ENCODE measurements around the gene COL4A1. TPM values are rescaled to one million over a fixed set of nuclear protein-coding genes. Genes with fewer than 3 reads are reported as not detected.

Gene COL4A1
- polyA plus RNA-seq, 2 of the 4 experiments (the other 2 are of a cell fraction): 23.8 to 71.3 TPM

- Histone ChIP-seq H3K27ac (no peak overlapping the region), H3K4me2 (no peak overlapping the region), H3K4me1 (peaks cover 8% of the 10 kb centered on the region; the same call in 2 of the 3 replicates), H3K9me3 (no peaks in the 10 kb centered on the region), H3K4me3 (no peak overlapping the region)
- no peak for TF ChIP-seq NR3C1 (IDR thresholded peaks at IDR 0.05)
- no peak for ATAC-seq
- 82% methylated on average over 14 of the region's 16 CpGs for WGBS (ENCODE audit: missing lambda C conversion rate)
- DNase-seq (ENCODE audit: low read depth in 1 of 2, low spot score in 1 of 2): no peak
- FAIRE-seq: no peak
- POLR2A ChIA-PET: no interaction called here
- CTCF ChIA-PET: interaction anchor here (2.6 kb wide), 1 partner anchor 15 kb away, joined by 10 read pairs; no protein-coding TSS in a partner anchor
Measured at GRCh38 chr13:110231348-110232047, 75.5 kb downstream of the COL4A1 start.

- no peak; a peak in 1 of 6 replicates for ATAC-seq
- no peak for TF ChIP-seq USF2 (IDR thresholded peaks at IDR 0.05)
- TF ChIP-seq SMC3 (IDR thresholded peaks at IDR 0.05): no peak
- no peak for TF ChIP-seq CEBPB (IDR thresholded peaks at IDR 0.05)
- TF ChIP-seq CBX8 (IDR thresholded peaks at IDR 0.05): no peak
- TF ChIP-seq RNF2 (IDR thresholded peaks at IDR 0.05; ENCODE audit: borderline replicate concordance, low read depth): no peak
- TF ChIP-seq RAD21 (conservative IDR thresholded peaks at IDR 0.05 in 1 of 2, IDR thresholded peaks at IDR 0.05 in 1 of 2): no peak
- no peak for TF ChIP-seq ZNF302 (CRISPR knock-in tag; IDR thresholded peaks at IDR 0.05)
- TF ChIP-seq NFE2L2 (conservative IDR thresholded peaks at IDR 0.05; ENCODE audit: low read length): no peak
- TF ChIP-seq ESRRA (IDR thresholded peaks at IDR 0.05; ENCODE audit: borderline replicate concordance, low read length): no peak
- no peak for TF ChIP-seq KDM5A (IDR thresholded peaks at IDR 0.05)
- 79% methylated on average over 10 of the region's 18 CpGs for WGBS (ENCODE audit: missing lambda C conversion rate)
- ChIA-PET CTCF (no interaction called here), POLR2A (no interaction called here)
- H3K4me3 ChIP-seq: no peak overlapping the region
- H3K4me2 ChIP-seq: no peak overlapping the region
- H3K9me3 ChIP-seq: no peaks in the 10 kb centered on the region
- no peak for FAIRE-seq
- DNase-seq (ENCODE audit: low read depth in 1 of 2, low spot score in 1 of 2): no peak
- no peak overlapping the region for H3K27ac ChIP-seq
- H3K4me1 ChIP-seq: peaks cover 14% of the 10 kb centered on the region; the same call in 2 of the 3 replicates
Measured at GRCh38 chr13:110230661-110231347, 76.2 kb downstream of the COL4A1 start.

- 86% methylated on average over 16 of the region's 16 CpGs for WGBS (ENCODE audit: missing lambda C conversion rate)
- Histone ChIP-seq H3K4me2 (no peak overlapping the region), H3K4me3 (no peak overlapping the region), H3K27ac (no peak overlapping the region; a peak in 1 of 6 replicates), H3K4me1 (peaks cover 14% of the 10 kb centered on the region; the same call in 2 of the 3 replicates), H3K9me3 (no peaks in the 10 kb centered on the region)
- ATAC-seq: no peak
- ChIA-PET CTCF (no interaction called here), POLR2A (no interaction called here)
- TF ChIP-seq EHF (CRISPR knock-in tag; IDR thresholded peaks at IDR 0.05): no peak
- TF ChIP-seq EHMT2 (IDR thresholded peaks at IDR 0.05; ENCODE audit: low read depth): no peak
- no peak for TF ChIP-seq KDM5A (IDR thresholded peaks at IDR 0.05)
- TF ChIP-seq TP53 (CRISPR knock-in tag; IDR thresholded peaks at IDR 0.05): no peak
- TF ChIP-seq ZNF302 (CRISPR knock-in tag; IDR thresholded peaks at IDR 0.05): no peak
- no peak for TF ChIP-seq NFE2L2 (conservative IDR thresholded peaks at IDR 0.05; ENCODE audit: low read length)
- TF ChIP-seq BCL3 (IDR thresholded peaks at IDR 0.05): no peak
- no peak for TF ChIP-seq HES2 (IDR thresholded peaks at IDR 0.05)
- no peak for TF ChIP-seq BHLHE40 (IDR thresholded peaks at IDR 0.05; ENCODE audit: low read depth, low read length)
- no peak for TF ChIP-seq REST (IDR thresholded peaks at IDR 0.05)
- no peak for TF ChIP-seq CBX2 (IDR thresholded peaks at IDR 0.05; ENCODE audit: borderline replicate concordance, low read depth)
- no peak for FAIRE-seq
- no peak for DNase-seq (ENCODE audit: low read depth in 1 of 2, low spot score in 1 of 2)
Measured at GRCh38 chr13:110229905-110230563, 76.9 kb downstream of the COL4A1 start.

All from A549 (cell line).